ENCODE data around the gene SLITRK3.
"Not testable (repeated sequence)": the region's sequence is repeated elsewhere in the genome, so short reads cannot be mapped to it uniquely, and the experiment has no call there.

The SLITRK3 gene

DNA sequence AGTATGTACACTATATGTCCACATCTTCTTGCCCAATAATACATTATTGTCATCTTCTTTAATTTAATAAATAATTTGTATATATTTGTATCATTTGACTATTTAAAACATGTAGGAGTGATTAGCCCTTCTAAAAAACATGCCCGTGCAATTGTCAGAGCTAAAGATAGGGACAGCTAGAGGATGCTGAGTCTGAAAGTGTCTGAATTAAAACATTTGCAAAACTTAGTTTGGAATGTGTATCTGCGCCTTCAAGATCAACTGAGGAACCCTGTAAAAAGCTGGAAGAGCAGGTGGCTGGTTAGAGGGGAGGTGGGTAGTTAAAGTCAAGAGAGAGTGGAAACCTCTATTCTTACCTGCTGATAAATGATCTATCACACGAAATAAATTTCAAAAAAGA is 4.7 kb downstream of the SLITRK3 start:
- no peak for DNase-seq (ENCODE audit: low spot score)

DNA sequence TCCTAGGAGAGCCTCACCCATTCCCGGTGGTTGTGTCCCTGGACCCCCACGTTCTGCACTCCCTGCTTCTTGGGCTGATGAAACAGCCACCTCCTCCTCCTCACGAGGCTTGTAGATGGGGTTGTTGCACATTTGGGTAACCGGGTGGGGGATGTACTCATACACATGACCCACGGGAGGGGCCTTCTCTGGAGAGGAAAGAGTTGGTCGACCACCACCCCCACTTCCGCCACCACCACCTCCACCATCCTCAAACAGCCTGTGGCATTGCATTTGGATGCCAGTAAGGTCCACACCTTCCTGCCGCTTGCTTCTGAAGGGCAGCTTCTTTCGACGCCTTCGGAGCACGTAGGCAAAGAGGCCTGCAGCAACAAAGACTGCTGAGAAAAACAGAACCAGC is 7.7 kb downstream of the SLITRK3 start:
- no peak for DNase-seq (ENCODE audit: low spot score)

DNA sequence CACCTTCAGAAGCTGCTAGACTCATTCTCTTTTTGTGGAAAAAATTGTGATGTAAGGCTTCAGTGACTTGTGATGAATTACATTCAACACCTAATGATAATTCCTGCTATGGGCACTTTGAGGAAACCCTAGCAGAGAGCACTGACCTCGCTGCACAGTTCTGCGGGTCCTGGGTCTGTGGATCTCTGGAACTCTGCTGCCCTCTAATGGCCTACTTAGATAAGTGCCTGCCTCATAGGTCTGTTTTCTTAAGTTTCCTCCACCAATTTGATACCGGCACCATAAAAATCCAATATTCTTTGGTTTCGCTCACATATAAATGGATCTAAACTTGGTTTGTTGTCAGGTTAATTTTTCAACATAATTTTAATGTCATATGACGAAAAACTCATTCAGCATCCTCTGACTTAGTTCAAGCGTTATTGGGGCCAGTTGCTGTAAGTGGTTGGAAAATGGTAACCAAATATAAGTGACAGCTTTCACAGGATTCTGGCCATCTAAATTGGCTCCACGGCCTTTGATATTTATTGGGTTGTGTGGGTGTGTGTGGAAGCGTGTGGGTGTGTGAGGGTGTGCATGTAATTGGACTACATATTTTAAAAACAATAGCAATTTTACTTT is 10.4 kb downstream of the SLITRK3 start:
- DNase-seq (ENCODE audit: low spot score): peak; percentile 81

DNA sequence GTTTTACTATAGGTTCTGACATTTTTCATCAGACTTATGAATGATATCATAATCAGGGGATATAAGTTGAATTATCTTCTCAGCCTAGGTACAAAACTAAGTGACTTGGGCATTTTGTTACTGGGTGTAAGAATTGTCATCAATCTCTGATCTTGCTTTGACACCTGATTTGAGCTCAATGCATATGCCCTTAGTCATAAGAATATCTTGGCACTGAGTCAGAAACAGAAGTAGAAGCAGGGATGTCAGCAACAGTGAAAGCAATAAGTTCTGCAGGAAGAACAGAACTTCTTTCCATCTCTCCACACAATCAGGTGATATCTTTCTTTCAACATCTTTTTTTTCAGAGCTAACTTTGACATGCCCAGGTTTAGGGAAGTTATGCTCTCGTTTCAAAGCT is 14.6 kb downstream of the SLITRK3 start:
- peak; percentile 67 for DNase-seq (ENCODE audit: low spot score)

DNA sequence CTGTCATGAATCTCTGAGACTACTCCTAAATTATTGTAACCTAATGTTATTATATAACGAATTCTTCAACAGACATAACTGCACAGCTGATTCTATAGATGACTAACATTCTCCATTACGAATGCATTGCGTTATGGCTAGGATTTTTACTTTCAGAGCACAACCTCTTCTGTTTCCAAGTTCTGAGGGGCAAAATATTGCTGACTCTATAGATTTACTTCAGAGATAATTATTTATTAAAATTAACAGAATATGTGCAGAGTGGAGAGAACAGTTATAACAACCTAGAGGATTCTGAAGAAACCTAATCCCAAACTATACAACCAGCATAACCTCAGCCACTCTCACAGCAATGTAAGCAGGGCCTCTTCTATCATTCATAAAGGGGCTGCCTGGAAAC is 25.9 kb downstream of the SLITRK3 start:
- no peak for DNase-seq (ENCODE audit: low spot score)

DNA sequence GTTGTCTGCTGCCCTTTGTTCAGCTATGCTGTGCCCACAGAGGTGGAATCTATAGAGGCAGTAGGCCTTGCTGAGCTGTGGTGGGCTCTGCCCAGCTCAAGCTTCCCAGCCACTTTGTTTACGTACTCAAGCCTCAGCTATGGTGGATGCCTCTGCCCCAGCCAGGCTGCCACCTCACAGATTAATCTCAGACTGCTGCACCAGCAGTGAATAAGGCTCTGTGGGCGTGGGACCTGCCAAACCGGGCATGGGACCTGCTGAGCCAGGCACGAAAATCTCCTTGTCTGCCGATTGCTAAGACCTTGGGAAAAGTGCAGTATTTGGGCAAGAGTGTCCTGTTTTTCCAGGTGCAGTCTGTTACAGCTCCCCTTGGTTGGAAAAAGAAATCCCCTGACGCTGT is 26.8 kb downstream of the SLITRK3 start:
- DNase-seq (ENCODE audit: low spot score): no peak

DNA sequence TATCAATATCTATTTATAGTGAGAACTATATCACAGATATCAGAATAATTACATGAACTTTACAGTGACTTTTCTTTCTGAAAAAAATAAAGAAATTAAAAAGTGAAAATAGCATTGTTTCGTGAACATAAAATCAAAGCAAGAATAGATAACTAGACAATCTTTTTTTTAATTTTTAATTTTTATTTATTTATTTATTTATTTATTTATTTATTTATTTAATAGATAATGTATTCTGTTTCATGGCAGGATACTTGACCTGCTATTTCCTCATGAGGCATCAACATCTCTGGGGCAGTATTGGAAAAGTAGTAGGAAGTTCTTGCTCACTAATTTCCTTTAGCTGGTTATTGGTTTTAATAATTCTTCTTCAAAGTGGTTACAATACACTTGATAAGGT is 33.3 kb downstream of the SLITRK3 start:
- no peak for DNase-seq (ENCODE audit: low spot score)

DNA sequence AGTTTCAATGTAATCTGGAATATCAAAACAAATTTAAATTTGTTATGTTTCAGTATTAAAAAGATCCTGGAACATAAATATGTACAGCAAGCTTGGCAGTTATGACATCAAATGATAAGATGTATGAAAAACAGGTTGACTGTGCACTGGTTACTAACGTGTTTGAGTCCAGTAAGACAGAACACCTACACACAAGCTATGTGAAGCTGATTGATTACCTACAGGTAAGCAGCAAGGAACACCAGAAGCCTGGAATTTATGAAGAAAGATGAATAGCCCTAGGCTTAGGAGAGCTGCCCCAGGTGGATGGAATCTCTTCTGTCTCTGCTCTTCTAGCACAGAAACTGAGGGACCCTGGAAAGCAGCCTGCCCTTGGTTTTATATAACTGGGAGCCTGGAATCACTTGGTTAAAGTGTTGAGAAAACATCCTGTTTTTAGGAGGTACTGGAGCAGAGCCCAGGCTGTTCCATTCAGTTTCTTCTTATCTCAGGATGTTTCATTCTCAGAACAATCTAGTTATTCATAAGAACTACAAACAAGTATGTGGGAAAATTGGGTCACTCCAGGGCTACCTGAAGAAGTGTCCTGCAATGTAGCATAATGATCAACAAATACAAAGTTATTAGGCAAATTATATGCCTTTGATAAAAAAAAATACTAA is 36.3 kb downstream of the SLITRK3 start:
- DNase-seq (ENCODE audit: low spot score): no peak

DNA sequence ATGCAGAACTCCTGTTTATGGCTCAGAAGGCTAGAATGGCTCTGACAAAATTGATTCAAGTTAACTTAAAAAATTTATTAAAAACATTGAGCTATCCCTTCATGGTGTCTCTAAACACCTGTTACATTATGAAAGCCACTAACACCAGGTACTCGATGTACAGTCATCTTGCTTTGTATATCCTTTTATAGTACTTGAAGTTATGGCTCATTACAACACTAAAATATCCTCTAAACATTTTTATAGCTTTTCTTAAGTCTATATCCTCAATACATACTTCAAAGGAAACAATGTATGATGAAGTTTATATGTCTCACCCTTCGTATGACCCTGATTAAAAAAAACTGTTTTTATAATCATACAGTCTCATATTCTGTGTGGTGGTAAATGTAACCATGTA is 38.2 kb downstream of the SLITRK3 start:
- no peak for DNase-seq (ENCODE audit: low spot score)

DNA sequence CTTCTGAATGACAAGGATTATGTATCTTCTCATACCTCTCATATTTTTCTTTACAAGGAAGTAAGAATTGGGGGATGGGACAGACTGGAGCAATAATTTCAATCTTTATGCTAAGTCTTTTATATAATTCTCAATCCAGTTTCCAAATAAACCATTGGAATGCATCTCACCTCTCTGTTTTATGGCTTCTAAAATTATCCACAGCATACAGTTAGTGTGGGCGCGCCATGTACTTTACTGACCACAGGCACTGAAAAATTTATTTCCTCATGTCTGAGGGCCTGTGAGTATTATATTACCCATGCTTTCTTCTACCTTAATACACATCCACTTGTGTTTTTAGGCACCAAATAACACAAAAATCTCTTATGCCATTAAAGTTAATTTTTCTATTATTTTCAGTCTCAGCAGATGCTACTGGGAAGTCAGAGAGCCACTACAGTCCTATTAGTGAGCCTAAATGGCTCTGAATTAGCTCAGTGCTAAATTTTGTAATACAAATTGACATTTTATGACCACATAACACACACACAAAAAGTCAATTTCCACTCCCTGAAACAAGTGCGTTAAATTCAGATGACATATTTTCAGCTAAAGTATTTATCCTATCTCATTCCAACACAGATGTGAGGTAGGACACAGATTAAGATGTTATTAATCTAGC is 39.3 kb downstream of the SLITRK3 start:
- no peak for DNase-seq (ENCODE audit: low spot score)

DNA sequence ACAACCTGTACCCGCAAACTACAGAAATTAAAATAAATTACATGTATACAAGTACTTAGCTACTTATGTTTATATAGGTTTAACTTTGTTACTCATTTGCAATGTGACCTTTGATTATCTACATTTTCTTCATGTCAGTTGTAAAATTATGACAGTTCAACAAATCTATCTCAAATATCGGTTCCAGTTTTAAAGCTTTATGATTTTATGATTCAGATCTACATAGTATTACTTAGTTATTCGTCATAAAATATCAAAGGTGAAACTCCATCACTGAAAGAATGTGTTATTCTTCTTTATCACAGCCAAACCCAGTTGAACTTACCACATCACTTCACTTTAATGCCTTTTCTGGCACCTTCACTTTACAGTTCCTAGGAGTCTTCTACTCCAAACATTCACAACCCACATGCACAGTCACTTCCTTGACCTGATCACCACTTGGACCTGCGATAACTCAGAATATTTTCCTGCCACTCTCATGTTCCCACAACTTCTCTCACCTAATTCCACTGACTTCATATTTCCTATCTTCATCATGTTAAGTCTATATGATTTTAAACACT is 47.2 kb downstream of the SLITRK3 start:
- no peak for DNase-seq (ENCODE audit: low spot score)

DNA sequence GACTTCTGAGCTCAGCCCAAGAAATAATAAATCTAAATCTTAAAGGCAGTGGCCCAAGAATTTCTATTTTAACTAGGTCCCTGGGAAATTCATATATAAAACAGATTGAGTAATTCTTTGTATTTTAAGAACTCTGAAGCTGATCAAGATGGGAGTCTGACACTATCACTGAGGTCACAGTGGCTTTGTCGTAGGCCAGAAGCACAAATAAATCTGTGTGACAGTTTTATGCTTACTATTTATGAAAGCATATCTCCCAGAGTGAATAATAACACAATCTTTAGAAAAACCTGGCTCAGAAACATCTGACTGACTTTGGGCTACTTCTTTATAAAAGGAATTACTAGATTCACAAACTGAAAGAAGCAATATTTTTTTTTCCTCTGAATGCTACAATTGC is 51.9 kb downstream of the SLITRK3 start:
- no peak for DNase-seq (ENCODE audit: low spot score)

DNA sequence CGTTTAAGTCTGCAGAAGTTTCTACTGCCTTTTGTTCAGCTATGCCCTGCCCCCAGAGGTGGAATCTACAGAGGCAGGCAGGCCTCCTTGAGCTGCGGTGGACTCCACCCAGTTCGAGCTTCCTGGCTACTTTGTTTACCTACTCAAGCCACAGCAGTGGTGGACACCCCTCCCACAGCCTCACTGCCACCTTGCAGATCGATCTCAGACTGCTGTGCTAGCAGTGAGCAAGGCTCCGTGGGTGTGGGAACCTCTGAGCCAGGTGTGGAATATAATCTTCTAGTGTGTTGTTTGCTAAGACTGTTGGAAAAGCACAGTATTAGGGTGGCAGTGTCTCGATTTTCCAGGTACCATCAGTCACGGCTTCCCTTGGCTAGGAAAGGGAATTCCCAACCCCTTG is 56.3 kb downstream of the SLITRK3 start:
- DNase-seq (ENCODE audit: low spot score): not testable (repeated sequence)

Data from RKO (cell line).